ENCODE results near the gene MS4A10.

- TF ChIP-seq POLR2A (IDR thresholded peaks at IDR 0.05) (no peak), CTCF (IDR thresholded peaks at IDR 0.05) (no peak), POLR2AphosphoS5 (IDR thresholded peaks at IDR 0.05) (no peak)
Measured at GRCh38 chr11:60781286-60781980, 3.7 kb upstream of the MS4A10 start.

All from stomach (tissue), 4 donors.